Mesendoderm (in vitro differentiated cells): ENCODE data around the gene S100A12.

Source experiments
- DNase-seq: peaks from one replicate; pipeline ENCODE4 v3.0.0; 2013
- H2AK5ac ChIP-seq: 2 replicates; pipeline ENCODE4 v1.6.1; 2013; ENCODE audit warnings: low read length, inconsistent platforms
- H2BK120ac ChIP-seq: 2 replicates; pipeline ENCODE4 v1.6.1; 2013; ENCODE audit warnings: low read depth, mild to moderate bottlenecking, low read length, moderate library complexity, mixed read lengths
- H2BK15ac ChIP-seq: replicated peaks from 2 replicates; pipeline ENCODE4 v1.6.1; 2013; ENCODE audit warnings: low read depth, mild to moderate bottlenecking, moderate library complexity
- H2BK5ac ChIP-seq: 2 replicates; pipeline ENCODE4 v1.6.1; 2013; ENCODE audit warnings: low read length, inconsistent platforms
- H3K18ac ChIP-seq: 2 replicates; pipeline ENCODE4 v1.6.1; 2013; ENCODE audit warnings: mild to moderate bottlenecking, low read length, mixed read lengths
- H3K23ac ChIP-seq: one replicate; pipeline ENCODE4 v1.6.1; 2013; ENCODE audit warnings: low read length
- H3K27ac ChIP-seq: 2 replicates; pipeline ENCODE4 v1.5.1; 2013; ENCODE audit warnings: low read depth, mild to moderate bottlenecking, inconsistent platforms, low read length, moderate library complexity
- H3K27me3 ChIP-seq: 2 replicates; pipeline ENCODE4 v1.6.1; 2013; ENCODE audit warnings: low read length, control low read depth, mild to moderate bottlenecking, inconsistent platforms; ENCODE audit not compliant: insufficient read depth, poor library complexity
- H3K36me3 ChIP-seq: 2 replicates; pipeline ENCODE4 v1.6.1; 2013; ENCODE audit warnings: low read length, inconsistent platforms; ENCODE audit not compliant: control insufficient read depth, insufficient read depth
- H3K4ac ChIP-seq: one replicate; pipeline ENCODE4 v1.6.1; 2013; ENCODE audit warnings: low read depth, mild to moderate bottlenecking, low read length, moderate library complexity
- H3K4me1 ChIP-seq: 2 replicates; pipeline ENCODE4 v1.6.1; 2013; ENCODE audit warnings: low read depth, low read length, inconsistent platforms; ENCODE audit not compliant: control insufficient read depth
- H3K4me2 ChIP-seq: 2 replicates; pipeline ENCODE4 v1.6.1; 2013; ENCODE audit warnings: low read length
- H3K4me3 ChIP-seq: 2 replicates; pipeline ENCODE4 v1.5.1; 2013; ENCODE audit warnings: mild to moderate bottlenecking, low read length
- H3K56ac ChIP-seq: one replicate; pipeline ENCODE4 v1.6.1; 2013; ENCODE audit warnings: low read length
- H3K79me1 ChIP-seq: 2 replicates; pipeline ENCODE4 v1.6.1; 2013; ENCODE audit warnings: low read length, inconsistent platforms
- H3K79me2 ChIP-seq: 2 replicates; pipeline ENCODE4 v1.6.1; 2013; ENCODE audit warnings: mild to moderate bottlenecking, low read length; ENCODE audit not compliant: control insufficient read depth, insufficient read depth
- H3K9ac ChIP-seq: 2 replicates; pipeline ENCODE4 v1.6.1; 2013; ENCODE audit warnings: low read length, inconsistent platforms
- H4K5ac ChIP-seq: one replicate; pipeline ENCODE4 v1.6.1; 2013; ENCODE audit warnings: low read length
- H4K8ac ChIP-seq: one replicate; pipeline ENCODE4 v1.6.1; 2013; ENCODE audit warnings: low read depth, mild to moderate bottlenecking, control low read depth, low read length, moderate library complexity
- WGBS: extraction: QIAGEN DNeasy Blood & Tissue Kit; methylation state at CpG from one replicate; pipeline ENCODE4 v1.1.7; 2013; ENCODE audit warnings: low lambda C conversion rate, missing lambda C conversion rate; ENCODE audit not compliant: insufficient coverage; ENCODE audit errors: extremely low coverage; 5-methylcytosine and 5-hydroxymethylcytosine counted together

Gene S100A12

DNA sequence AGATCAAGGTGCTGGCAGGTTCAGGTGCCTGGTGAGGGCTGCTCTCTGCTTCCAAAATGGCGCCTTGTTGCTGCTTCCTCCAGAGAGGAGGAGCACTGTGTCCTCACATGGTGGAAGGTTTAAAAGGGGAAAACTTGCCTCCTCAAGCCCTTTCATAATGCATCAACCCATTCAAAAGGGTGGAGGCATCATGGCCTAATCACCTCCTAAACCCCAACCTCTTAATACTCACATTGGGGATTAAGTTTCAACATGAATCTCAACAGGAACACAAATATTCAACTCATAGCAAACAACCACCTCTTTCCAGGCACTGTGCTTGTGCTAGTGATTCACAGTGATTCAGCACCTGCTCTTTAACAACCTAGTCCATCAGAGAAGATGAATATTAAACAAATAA lies 4.2 kb downstream of the S100A12 start:
- no peak overlapping the region for H3K4me2 ChIP-seq
- no CpG with 5 or more reads among the region's 1 CpG for WGBS
- no peaks in the 10 kb centered on the region for H3K4me1 ChIP-seq
- H3K79me1 ChIP-seq: no peaks in the 10 kb centered on the region
- H2BK15ac ChIP-seq: no peak overlapping the region
- H3K36me3 ChIP-seq: no peaks in the 10 kb centered on the region
- H3K56ac ChIP-seq: no peak overlapping the region
- H3K18ac ChIP-seq: no peak overlapping the region
- H3K27ac ChIP-seq: no peak overlapping the region
- H3K23ac ChIP-seq: no peak overlapping the region
- no peak overlapping the region for H3K4ac ChIP-seq
- H4K5ac ChIP-seq: no peak overlapping the region
- no peak overlapping the region for H2AK5ac ChIP-seq
- DNase-seq: no peak
- H3K79me2 ChIP-seq: no peaks in the 10 kb centered on the region
- no peak overlapping the region for H4K8ac ChIP-seq
- no peak overlapping the region for H2BK120ac ChIP-seq
- no peak overlapping the region for H3K4me3 ChIP-seq
- no peak overlapping the region for H2BK5ac ChIP-seq
- H3K27me3 ChIP-seq: no peaks in the 10 kb centered on the region
- no peak overlapping the region for H3K9ac ChIP-seq

- Histone ChIP-seq H3K27me3 (no peaks in the 10 kb centered on the region), H3K4me2 (no peak overlapping the region), H3K79me1 (no peaks in the 10 kb centered on the region), H2BK120ac (no peak overlapping the region), H3K56ac (no peak overlapping the region), H3K4me3 (no peak overlapping the region), H3K18ac (no peak overlapping the region), H4K8ac (no peak overlapping the region), H3K9ac (no peak overlapping the region), H3K4ac (no peak overlapping the region), H2BK15ac (no peak overlapping the region), H3K4me1 (no peaks in the 10 kb centered on the region), H2BK5ac (no peak overlapping the region), H2AK5ac (no peak overlapping the region), H3K27ac (no peak overlapping the region), H3K36me3 (no peaks in the 10 kb centered on the region), H3K23ac (no peak overlapping the region), H4K5ac (no peak overlapping the region), H3K79me2 (no peaks in the 10 kb centered on the region)
- no peak for DNase-seq
- WGBS: no CpG with 5 or more reads among the region's 3 CpGs
Measured at GRCh38 chr1:153370146-153370545, 5.3 kb downstream of the S100A12 start.

DNA sequence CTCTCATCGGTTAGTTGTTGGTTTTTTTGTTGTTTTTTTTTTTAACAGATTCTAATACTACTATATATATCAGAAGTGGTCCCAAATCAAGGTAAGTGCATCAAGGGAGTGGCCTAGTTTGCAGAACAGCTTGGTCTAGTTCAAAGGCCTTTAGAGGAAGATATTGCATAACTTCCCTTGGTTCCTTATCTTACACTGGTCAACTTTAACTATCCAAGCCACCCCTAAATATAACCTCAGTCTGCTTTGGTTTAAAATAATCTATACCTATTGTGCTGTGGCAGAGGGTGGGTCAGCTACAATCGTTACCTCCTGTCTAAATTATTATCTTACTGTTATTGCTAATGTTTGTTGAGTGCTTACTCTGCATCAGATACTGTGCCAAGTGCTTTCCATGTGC lies 6.9 kb downstream of the S100A12 start:
- Histone ChIP-seq H3K79me2 (no peaks in the 10 kb centered on the region), H4K8ac (no peak overlapping the region), H3K4me1 (no peaks in the 10 kb centered on the region), H3K18ac (no peak overlapping the region), H4K5ac (no peak overlapping the region), H3K4me2 (no peak overlapping the region), H2BK15ac (no peak overlapping the region), H3K27me3 (no peaks in the 10 kb centered on the region), H2AK5ac (no peak overlapping the region), H3K23ac (no peak overlapping the region), H3K36me3 (no peaks in the 10 kb centered on the region), H3K9ac (no peak overlapping the region), H3K4me3 (no peak overlapping the region), H3K4ac (no peak overlapping the region), H3K56ac (no peak overlapping the region), H3K79me1 (no peaks in the 10 kb centered on the region), H2BK120ac (no peak overlapping the region), H3K27ac (no peak overlapping the region), H2BK5ac (no peak overlapping the region)
- DNase-seq: no peak
- WGBS: no CpG with 5 or more reads among the region's 2 CpGs

DNA sequence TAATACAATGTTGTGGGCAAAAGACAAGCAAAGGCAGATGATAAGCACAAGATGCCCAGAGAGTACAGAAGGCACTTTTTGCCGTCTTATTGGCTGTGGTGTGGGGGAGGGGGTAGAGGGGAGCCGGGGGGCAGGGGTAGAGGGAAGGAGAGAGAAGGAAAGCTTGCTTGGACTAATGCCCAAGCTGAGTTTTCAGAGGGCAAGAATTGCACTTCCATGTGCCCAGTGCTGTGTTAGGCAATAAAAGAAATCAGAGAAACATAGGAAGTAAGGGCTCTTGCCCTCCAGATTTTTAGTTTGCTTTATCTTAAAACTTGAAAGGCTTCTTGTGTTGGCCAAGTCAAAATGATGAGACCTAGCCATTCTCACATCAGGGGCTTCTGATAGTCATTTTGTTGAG lies 8.3 kb downstream of the S100A12 start:
- Histone ChIP-seq H3K4ac (no peak overlapping the region), H2BK5ac (no peak overlapping the region), H4K5ac (no peak overlapping the region), H3K4me1 (no peaks in the 10 kb centered on the region), H3K27ac (no peak overlapping the region), H3K4me2 (no peak overlapping the region), H2AK5ac (no peak overlapping the region), H3K18ac (no peak overlapping the region), H2BK15ac (no peak overlapping the region), H3K79me1 (no peaks in the 10 kb centered on the region), H2BK120ac (no peak overlapping the region), H3K9ac (no peak overlapping the region), H4K8ac (no peak overlapping the region), H3K79me2 (no peaks in the 10 kb centered on the region), H3K4me3 (no peak overlapping the region), H3K23ac (no peak overlapping the region), H3K27me3 (no peaks in the 10 kb centered on the region), H3K56ac (no peak overlapping the region), H3K36me3 (no peaks in the 10 kb centered on the region)
- WGBS: no CpG with 5 or more reads among the region's 2 CpGs
- no peak for DNase-seq

DNA sequence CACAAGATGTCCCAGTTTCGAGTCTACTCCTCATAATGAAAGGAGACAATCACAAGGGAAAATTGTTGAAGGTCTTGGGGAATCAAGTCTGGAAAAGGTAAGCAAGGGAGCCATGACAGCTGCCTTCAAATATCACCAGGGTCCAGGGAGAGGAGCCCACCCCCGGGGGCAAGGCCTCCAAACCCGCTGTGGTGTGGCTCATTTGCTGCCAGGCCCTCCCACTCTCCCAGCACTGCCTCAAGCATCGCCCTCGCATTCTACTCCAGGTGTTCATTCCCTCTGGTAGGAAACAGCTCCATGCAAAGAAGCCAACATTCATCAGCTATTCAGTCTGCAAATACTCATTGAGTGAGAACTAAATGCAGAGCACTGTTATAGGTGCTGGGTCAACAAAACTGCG lies 9.2 kb downstream of the S100A12 start:
- H3K79me1 ChIP-seq: no peaks in the 10 kb centered on the region
- no peak overlapping the region for H3K9ac ChIP-seq
- H3K23ac ChIP-seq: no peak overlapping the region
- H3K27me3 ChIP-seq: no peaks in the 10 kb centered on the region
- H3K36me3 ChIP-seq: no peaks in the 10 kb centered on the region
- H2BK5ac ChIP-seq: no peak overlapping the region
- no peak overlapping the region for H3K56ac ChIP-seq
- no peak overlapping the region for H3K4me3 ChIP-seq
- H3K18ac ChIP-seq: no peak overlapping the region
- no peak for DNase-seq
- no peak overlapping the region for H2BK15ac ChIP-seq
- H2BK120ac ChIP-seq: no peak overlapping the region
- WGBS: no CpG with 5 or more reads among the region's 6 CpGs
- no peaks in the 10 kb centered on the region for H3K79me2 ChIP-seq
- H3K4me1 ChIP-seq: no peaks in the 10 kb centered on the region
- no peak overlapping the region for H3K4me2 ChIP-seq
- H4K5ac ChIP-seq: no peak overlapping the region
- H3K4ac ChIP-seq: no peak overlapping the region
- H2AK5ac ChIP-seq: no peak overlapping the region
- no peak overlapping the region for H3K27ac ChIP-seq
- H4K8ac ChIP-seq: no peak overlapping the region

GRCh38 chr1:153365696-153366095 lies 9.7 kb downstream of the S100A12 start:
- no peak overlapping the region for H3K56ac ChIP-seq
- H3K9ac ChIP-seq: no peak overlapping the region
- no peak for DNase-seq
- H2BK15ac ChIP-seq: no peak overlapping the region
- no peak overlapping the region for H3K27ac ChIP-seq
- no peak overlapping the region for H3K4me2 ChIP-seq
- H2BK5ac ChIP-seq: no peak overlapping the region
- no peak overlapping the region for H3K4ac ChIP-seq
- WGBS: no CpG with 5 or more reads among the region's 8 CpGs
- no peaks in the 10 kb centered on the region for H3K36me3 ChIP-seq
- no peak overlapping the region for H4K5ac ChIP-seq
- no peak overlapping the region for H4K8ac ChIP-seq
- no peak overlapping the region for H3K23ac ChIP-seq
- H3K18ac ChIP-seq: no peak overlapping the region
- no peaks in the 10 kb centered on the region for H3K79me2 ChIP-seq
- no peaks in the 10 kb centered on the region for H3K27me3 ChIP-seq
- H3K4me1 ChIP-seq: no peaks in the 10 kb centered on the region
- no peaks in the 10 kb centered on the region for H3K79me1 ChIP-seq
- no peak overlapping the region for H3K4me3 ChIP-seq
- H2AK5ac ChIP-seq: no peak overlapping the region
- H2BK120ac ChIP-seq: no peak overlapping the region
